NCI-H345 (cell line): Measurements from ENCODE around the gene ZNF536.

ENCODE experiments used
- DNase-seq: peaks from one replicate; lab custom pipeline; 2025; lab: John Stamatoyannopoulos, UW

The ZNF536 gene

DNA sequence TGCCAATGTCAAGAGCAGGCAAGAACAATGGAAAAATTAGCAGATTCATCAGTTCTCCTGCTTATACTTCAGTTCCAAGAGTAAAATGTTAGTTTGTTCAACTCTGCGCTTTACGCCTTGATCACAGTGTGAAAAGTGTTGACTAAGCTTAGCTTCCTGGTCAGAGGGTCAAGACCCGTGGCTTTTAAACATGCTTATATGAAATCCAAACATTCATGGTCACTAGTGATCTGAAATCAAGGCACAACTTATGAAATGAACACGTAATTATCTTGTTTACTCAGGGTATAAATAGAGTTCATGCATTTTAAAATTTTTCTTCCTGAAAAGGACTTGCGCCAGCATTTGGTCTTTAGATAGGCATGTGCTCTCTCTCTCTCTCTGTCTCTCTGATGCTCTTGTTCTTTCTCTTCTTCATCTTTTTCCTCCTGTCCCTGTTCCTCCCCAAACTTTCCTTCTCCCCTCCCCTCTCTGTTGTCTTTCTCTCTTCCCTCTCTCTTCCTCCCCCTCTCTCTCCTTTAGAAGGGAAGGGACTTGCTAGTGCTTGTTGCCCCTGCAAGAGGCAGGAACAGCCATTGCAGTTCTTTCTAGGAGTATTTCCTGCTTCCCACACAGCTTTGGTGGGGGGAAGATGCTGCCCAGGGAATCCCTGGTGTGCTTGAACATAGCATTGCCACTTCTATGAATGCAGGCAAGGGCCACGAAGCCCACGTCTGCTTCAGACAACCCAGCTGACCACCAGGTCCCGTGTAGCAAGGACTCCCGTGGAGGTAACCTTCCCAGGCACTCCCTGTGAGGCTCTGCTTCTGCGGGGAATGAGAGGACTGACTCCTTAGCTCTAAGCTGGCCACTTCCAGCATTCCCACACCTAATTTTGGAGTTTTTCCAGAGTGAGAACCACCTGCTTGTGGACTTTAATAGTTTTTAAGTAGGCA is 7.1 kb upstream of the ZNF536 start:
- no peak for DNase-seq

DNA sequence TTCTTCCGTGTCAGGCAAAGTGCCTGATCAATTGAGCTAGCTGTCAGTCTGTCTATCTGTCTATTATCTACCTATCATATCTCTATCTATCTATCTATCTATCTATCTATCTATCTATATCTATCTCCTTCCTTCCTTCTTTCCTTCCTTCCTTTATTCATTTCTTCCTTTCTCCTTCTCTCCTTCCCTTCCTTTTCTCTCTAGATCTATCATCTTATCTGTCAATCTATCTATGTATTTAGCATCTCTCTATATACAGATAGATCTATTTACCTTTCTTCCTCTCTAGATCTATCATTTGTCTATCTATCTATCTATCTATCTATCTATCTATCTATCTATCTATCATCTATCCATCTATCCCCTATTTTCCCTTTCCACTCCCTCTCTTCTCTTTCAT is 5.9 kb upstream of the ZNF536 start:
- DNase-seq, result no peak

DNA sequence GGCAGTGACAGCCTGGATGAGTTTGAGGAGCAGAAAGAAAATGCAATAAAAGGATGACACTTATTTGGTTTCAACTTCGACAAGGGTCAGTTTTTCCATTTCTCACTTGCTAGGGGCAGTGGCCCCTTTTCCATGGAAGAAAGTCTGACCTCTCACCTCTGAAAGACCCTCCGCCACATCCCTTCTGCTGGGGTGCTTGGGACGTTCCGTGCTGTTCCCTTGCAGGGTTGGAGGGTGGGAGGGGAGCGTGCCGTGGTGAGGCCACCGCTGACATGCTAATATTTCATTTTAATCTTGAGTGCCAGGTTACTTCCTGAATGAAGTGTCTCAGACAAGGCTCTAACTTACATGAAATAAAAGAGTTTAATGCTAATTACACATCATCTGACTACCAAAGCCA is 5.2 kb upstream of the ZNF536 start:
- DNase-seq, result no peak

DNA sequence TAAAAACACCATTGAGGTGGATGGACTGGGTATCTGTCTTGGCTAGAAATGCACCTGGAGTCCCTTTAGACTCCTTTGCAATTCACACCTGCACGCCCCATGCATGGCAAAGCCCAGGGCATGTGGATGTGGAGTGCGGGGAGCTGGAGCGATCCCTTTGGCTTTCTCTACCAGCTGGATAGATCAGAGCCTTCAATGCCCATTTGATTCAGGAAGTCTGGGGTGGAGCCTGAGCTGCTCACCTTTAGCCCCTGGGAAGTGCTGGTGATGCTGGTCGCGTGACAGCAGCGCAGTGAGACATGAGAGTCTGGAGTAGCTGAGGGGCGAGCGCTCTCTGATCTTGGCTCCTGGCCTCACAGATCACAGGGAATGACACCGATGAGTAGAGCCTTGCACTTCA is 4.8 kb upstream of the ZNF536 start:
- no peak for DNase-seq

DNA sequence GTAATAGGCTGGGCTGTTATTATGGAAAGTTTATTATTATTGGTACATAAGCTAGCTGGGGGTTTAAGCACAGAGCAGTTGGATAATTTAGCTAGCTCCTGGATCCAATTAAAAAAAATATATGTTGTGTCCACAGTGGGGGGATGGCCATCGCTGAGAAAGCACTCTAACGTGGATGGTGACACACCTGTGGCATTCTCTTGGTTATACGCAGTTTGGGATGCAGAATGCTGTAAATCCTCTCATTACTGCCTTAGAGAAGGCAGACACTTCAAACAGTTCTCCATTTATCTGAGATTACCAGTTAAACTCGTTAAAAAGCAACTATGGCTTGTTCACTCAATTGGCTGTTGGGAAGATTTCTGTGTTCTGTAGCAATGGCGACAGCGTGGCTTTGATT is 2.4 kb upstream of the ZNF536 start:
- DNase-seq, result no peak

DNA sequence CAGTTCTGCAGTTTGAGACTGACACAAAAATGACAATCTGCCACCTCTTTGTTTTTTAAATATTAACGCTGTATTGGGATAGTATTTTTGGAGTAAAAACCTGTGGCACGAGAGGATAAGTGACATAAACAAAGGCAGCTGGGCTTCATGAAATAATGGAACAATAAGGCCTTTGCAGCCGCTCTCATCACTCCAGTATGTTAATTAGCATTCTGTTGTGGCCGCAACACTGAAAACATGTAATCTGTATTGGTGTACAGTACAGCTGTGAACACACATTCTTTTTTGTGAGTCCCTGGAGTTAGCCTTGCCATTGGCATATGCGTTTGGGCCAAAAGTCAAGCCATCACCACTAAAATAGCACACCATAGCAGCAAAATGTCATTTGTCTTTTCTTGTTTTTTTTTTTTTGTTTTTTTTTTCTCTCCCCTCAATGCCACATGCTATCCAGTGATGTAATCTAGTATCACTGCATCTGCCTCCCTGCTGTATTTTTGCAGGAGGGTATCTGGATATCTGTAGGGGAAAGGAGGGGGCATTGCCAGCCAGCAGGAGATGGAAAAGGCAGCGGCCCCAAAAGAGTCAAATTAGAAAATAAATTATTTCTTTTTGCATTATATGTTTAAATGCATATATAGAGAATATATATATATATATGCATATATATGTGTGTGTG is 885 bp upstream of the ZNF536 start:
- no peak for DNase-seq

DNA sequence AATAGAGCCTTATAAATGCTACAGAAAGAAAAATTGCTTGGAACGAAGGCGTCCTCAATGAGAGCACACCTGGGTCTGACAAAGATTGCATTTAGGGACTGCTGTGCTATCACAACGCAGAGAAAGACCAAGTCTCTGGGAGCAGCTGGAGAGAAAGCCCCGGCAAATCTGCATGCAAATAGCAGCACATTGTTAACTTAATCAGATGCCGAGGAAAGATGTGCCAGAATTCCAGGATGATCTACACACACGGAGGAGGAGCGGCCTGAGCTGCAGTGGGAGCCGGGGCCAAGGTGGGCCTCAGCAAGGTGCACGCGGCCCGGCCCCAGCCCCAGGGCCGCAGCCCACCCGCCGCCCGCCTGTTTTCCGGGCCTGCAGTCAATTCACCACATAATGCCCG is 1.4 kb downstream of the ZNF536 start:
- DNase-seq, result no peak

DNA sequence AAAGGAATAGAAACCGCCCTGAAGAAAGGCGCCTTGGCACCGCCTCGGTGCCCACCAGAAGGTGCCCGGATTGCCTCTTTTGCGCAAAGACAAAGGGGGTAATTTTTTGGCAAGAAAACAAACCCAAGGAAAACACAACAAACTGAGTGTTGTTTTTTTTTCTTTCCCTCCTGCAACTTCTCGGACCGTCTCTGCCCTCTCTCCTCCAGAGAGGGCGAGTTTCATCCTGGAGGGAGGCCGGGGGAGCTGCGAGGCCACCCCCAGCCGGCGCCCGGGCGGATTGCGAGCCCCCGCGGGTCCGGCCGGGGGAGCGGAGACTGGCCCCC is 2.3 kb downstream of the ZNF536 start:
- DNase-seq, result no peak

DNA sequence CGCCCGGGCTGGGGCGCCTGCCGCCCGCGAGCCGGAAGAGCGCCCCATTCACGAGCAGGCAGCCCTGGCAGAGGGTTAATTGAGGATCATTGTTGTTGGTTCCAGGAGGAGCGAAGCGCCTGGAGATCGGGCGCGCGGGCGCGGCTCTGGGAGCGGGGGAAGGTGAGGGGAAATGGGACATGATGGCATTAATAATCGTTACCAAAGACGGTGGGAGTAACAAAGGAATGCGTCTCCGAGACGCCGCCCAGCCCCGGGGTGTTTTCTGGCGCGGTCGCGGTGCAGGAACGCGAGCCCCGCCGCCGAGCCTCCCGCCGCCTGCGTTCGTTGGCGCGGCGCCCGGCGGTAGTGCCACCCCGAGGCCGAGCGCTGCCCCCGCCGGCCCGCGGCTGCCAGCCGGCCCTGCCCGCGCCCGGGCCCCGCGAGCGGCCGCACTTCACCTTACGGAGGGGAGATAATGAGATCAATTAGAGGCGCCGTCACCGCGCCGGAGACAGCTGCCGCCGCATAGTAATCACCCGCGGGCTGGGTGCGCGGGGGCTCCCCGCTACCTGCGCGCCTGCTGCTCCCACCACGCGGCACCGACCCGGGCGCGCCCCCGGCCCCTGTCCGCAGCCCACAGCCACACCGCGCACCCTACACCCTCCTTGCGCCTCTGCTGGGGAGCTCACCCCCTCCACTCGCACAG is 2.8 kb downstream of the ZNF536 start:
- no peak for DNase-seq

DNA sequence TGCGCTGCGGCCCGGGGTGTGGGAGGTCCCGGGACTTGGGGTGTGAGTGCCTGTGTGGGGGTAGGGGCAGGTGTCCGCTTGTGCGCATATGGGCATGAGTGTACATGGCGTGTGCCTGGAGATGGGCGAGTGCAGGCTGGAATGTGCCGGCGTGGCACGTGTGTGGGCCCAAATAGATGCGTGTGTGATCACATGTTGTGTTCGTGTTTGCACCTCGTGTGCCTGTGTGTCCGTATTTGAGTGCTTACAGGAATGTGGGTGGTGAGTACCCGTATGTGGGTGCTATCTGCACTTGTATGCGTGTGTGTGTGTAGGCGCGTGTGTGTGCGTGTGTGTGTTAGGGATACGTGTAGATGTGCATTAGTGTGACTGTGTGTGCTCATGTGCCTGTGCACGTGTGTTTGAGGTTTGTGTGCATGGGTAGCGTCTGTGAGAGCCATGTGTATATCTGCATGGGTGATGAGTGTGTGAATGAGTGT is 3.4 kb downstream of the ZNF536 start:
- DNase-seq, result no peak

DNA sequence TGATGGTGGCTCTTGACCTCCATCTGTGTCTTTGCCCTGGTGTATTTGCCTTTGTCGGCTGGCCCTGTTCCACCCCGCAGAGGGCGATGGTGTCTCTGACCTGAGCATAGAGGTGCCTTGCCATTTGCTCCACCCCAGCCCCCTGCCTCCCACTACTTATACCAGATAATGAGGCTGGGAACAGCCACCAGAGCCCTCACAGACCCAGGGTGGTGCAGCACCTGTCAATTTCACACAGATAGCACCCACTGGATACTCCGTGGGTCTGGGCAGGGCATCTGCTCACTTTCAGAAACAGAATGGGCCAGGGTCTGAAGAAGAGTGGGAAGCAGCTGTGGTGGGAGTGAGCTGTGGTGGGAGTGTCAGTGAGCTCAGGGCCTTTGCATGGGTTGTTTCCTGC is 4.1 kb downstream of the ZNF536 start:
- DNase-seq, result no peak

DNA sequence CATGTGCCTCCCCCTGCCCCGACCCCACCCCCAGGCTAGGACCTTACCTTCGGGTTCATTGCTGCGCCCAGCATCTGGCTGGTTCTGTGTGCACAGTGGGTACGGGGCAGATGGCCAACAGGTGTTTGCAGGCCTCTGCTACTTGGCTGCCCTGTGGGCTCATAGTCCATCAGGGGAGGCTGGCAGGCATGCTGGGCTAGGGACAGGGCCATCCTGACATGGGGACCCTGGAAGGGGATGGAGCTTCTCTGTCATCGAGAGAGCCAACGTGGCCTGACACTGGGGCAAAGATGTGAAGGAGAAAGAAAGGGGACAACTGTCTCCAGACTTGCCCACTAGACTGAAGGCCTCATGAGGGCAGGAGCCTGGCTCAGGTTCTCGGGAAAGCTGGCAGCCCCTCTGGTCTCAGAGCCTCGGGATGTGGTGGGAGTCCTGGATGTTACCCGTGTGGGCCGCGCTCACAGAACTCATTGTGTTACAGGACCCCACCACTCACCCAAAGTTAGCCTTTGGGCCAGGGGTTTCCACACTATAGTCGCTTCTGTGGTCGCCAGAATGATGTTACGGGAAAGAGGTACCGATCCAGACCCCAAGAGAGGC is 4.7 kb downstream of the ZNF536 start:
- DNase-seq, result no peak

DNA sequence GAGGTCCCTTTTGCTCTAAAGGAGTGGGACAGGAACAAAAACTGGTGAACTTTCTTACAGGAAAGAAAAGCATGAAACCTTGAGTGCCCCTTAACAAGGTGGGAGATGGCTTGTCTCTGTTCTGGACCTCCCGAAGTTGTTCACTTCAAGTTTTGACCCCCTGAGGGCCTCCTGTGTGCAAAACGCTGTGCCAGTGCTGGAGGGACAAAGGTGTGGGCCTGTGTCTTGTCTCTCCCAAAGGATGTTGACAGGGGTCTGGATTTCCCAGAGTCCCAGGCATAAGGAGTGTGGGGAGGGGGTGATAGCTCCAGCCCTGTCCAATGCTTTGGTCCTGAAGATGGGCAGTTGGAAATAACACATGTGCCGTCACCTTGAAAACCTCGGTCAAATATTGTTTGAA is 6.5 kb downstream of the ZNF536 start:
- DNase-seq, result no peak

DNA sequence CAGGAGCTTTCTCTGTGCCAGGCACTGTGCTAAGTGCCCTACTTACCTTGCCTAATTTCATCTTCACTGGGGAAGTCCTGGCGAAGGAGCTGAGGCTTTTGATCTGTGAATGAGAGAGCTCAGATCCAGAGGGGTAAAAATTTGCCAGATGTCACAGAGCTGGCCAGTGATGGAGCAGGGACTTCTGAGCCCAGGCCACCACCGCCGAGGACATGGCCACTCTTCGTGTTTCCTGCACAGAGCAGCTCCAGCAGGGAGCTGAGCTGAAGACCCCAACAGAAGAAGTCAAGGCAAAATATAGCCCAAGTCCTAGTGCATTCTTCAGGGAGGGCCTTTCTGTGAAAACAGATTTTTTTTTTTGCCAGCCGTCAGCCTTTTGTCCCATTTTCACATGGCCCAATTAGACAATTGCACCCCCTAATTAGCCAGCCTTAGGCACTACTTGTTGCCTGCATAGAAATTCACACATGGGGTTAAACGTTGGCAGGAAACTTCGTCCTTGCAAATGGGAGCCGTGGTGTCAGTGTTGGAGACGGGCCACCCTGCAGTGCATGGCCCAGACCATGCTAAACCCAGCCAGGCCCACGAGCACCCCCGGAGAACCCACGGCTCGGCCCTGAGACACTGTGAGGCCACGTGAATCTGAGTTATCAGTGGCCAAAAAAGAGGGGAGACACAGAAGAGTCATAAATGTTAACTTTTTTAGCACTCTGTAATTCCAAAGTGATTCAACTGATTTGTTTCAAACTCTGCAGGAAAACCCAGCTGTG is 7.8 kb downstream of the ZNF536 start:
- no peak for DNase-seq

DNA sequence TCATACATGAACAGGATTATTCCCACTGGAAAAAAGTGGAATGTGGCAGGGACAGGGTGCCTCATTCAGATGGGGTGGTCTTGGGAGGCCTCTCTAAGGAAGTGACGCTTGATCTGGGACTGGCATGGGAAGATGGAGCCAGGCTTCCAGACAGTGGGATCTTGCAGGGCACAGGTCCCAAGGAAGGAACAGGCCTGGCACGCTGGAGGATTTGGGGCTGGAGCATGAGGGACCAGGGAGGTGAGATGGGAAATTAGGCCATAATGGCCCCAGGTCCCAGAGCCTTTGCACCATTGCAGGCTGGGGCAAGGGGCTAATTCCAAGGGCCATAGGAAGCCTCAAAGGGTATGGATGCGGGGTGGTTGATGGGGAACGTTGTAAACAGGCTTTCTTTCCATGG is 9.2 kb downstream of the ZNF536 start:
- no peak for DNase-seq

DNA sequence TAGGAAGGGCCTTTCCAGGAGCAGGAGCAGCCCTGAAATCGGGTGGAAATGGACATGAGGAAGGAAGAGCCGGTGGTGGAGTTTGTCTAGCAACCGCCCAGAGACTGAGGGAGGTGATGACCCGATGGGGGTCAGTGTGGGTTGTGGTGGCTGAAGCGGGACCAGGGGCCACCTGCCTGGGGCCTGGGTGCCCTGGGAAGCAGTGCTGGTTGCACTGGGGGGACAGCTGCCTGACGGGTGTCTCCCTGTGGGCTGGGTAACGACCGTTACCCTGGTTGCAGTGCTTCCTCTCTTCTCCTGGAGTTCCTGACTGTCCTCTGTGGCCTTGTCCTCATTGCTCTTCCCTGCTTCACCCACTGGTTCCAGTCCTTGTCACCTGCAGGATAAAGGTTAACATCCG is 13.0 kb downstream of the ZNF536 start:
- no peak for DNase-seq

DNA sequence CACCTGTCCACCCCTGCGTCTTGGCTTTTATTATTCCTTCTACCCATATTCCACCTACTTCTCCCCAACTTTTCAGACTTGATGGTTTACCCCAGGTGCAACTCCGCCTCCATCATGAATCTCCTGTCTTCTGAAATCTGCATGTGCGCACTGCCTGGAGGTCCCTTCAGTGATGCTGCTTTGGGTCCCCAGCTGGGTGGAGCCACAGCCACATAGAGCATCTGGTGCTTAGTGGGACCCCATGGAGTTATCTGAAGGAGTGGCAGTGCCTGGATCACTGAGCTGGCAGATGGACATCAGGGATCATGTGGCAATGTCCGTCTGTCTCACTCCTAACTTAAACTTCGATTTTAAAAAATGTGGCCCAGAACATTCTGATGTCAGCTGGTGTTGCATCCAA is 13.5 kb downstream of the ZNF536 start:
- no peak for DNase-seq

DNA sequence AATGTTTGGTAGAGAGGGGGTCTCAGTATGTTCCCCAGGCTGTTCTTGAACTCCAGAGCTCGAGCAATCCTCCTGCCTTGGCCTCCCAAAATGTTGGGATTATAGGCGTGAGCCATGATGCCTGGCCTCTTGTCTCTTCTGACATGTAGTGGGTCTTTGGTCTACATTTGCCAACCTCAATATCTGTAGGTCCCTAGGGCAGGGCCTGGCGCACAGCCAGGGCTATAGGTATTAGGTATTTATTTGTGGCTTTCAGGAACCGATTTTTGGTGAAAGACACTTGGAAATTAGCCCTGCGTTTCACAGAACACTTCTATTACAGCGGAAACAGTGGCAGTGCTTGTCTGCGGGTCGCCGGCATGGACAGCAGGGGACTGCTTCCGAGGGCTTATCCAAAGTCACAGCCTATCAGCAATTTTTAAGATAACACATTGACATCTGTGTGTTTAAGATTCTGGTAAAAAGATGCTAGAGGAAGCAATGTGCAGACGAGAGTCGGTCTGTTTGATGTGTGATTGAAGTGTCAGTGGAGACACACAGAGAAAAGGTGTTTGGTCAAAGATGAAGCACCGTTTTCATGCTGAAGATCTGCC is 14.5 kb downstream of the ZNF536 start:
- DNase-seq, result no peak

DNA sequence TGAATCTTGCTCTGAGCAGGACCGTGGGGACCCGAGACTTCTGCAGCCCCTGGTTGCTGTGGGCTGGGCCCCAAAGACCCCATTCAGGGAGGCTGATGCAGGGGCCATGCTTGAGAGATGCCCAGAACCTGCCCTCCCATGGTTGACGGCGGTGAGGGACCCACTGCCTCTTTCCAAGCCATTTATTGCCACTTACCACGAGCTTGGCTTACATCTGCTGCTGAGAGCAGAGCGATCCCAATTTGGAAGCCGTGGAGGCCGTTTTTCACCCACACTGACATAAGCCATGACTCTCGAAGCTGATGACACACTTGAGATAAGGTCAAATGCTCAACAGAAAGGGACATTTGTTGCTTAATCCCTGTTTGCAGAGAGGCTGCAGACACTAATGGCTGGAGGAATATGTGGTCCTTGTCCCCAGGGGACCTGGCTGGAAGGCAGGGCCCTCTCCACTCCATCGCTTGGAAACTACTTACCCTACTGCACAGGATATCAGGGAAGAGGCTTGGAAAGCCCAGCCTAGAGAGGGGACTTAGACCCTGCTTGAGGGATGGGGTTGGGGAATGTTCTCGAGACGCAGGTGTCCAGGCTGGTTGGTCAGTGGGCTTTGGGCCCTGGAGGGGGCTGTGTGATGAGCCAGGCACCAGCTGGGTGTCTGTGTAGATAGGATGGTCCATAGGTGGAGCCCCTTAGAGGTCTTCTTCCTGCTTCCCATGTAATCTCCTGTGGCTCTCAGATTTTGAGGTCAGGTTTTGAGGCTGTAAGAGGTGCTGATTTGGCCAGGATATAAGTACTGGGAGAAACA is 15.3 kb downstream of the ZNF536 start:
- no peak for DNase-seq

DNA sequence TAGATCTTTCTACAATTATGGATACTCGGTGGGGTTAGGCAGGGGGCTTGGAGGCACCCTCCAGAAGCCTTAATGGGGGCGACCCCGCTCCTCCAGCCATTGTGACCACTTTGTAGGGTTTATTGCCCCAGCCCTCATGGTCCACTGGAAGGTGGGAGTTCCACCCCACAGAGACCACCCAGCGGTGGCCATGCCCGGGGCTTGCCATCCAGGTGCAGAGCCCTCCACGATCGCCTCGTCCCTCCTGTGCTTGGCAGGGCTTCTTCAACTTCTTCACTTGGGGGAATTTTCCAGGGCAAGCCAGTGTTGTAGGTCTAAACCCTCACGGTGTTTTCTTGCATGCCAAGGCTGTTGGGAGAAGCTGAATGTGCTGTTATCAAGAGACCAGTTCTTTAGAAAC is 16.1 kb downstream of the ZNF536 start:
- DNase-seq, result no peak

DNA sequence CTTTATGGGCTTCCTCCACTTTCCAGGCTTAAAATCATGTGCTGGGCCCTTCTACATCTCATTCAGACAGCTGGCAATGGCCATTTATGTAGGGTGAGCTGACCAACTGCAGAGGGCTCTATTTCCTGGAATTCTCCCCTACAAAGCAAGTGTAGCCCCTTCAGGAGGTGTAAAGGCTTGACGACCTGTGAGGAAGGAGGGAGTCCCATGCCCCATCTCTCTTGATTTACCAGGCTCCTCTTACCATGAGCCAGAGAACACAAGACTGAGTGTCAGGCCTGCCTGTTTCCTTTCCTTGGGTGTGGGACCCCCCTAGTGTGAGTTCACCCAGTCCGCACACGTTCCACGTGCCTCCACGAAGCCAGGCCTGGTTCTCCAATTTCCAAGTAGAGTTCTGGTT is 16.6 kb downstream of the ZNF536 start:
- DNase-seq, result no peak
